Lung (tissue), 12 donors: ENCODE measurements around the gene VENTX. TPM values are rescaled to one million over a fixed set of nuclear protein-coding genes. Genes with fewer than 3 reads are reported as not detected.

ENCODE experiments used
- ATAC-seq: fragments of 200-7000 bp; cut with Tn5 transposase; one replicate; pipeline ENCODE4 v1.9.1; 2020; ENCODE audit warnings: moderate number of reproducible peaks; ENCODE audit not compliant: insufficient read depth, low FRiP score
- DNase-seq, 3 donors: peaks; one replicate each; pipeline ENCODE4 v3.0.0-alpha.2; 2013 to 2017
- H3K27ac ChIP-seq, 2 donors: one replicate each; pipeline ENCODE4 v1.5.1; 2013; ENCODE audit warnings: mild to moderate bottlenecking in 2 of 2, moderate library complexity in 2 of 2, control low read depth in 1 of 2, inconsistent platforms in 1 of 2, low read depth in 1 of 2, low read length in 1 of 2
- H3K27me3 ChIP-seq, 3 donors: one replicate each; pipeline ENCODE4 v1.5.1; 2013; ENCODE audit warnings: low read length in 2 of 3; ENCODE audit not compliant: control insufficient read depth in 3 of 3, insufficient read depth in 3 of 3
- H3K36me3 ChIP-seq, 4 donors: one replicate each; pipeline ENCODE4 v1.5.1; 2013; ENCODE audit warnings: low read length in 4 of 4, mild to moderate bottlenecking in 1 of 4, moderate library complexity in 1 of 4; ENCODE audit not compliant: control insufficient read depth in 4 of 4, insufficient read depth in 4 of 4
- H3K4me1 ChIP-seq, 5 donors: one replicate each; pipeline ENCODE4 v1.5.1; 2013; ENCODE audit warnings: low read length in 5 of 5, mild to moderate bottlenecking in 2 of 5, moderate library complexity in 1 of 5; ENCODE audit not compliant: control insufficient read depth in 5 of 5, insufficient read depth in 5 of 5
- H3K4me3 ChIP-seq: one replicate; pipeline ENCODE4 v1.5.1; 2013; ENCODE audit warnings: mild to moderate bottlenecking, control low read depth, moderate library complexity
- H3K9ac ChIP-seq, 2 donors: one replicate each; pipeline ENCODE4 v1.5.1; 2013; ENCODE audit warnings: low read length in 2 of 2, control low read depth in 1 of 2; ENCODE audit not compliant: insufficient read depth in 1 of 2
- H3K9me3 ChIP-seq, 4 donors: one replicate each; pipeline ENCODE4 v1.5.1; 2013; ENCODE audit warnings: low read length in 3 of 4, mild to moderate bottlenecking in 1 of 4, moderate library complexity in 1 of 4; ENCODE audit not compliant: control insufficient read depth in 4 of 4, insufficient read depth in 3 of 4
- CTCF ChIP-seq: IDR thresholded peaks from 2 replicates; pipeline ENCODE4 v1.5.1; 2012; ENCODE audit warnings: mild to moderate bottlenecking; ENCODE audit errors: control extremely low read depth, extremely low read depth
- WGBS, 2 donors: extraction: QIAGEN DNeasy Blood & Tissue Kit; methylation state at CpG; one replicate each; pipeline ENCODE4 v1.1.7; 2013; 5-methylcytosine and 5-hydroxymethylcytosine counted together
- polyA plus RNA-seq, 2 donors: library from polyadenylated mRNA; stranded (reverse); fragments of 200-250 nt; gene quantifications; one replicate each; pipeline ENCODE4 v1.2.1, GENCODE V29; 2013
- total RNA-seq, 2 donors: library from RNA; depleted of rRNA in 1 of 2; stranded (reverse); fragments of >200 nt in 1 of 2; gene quantifications; one replicate each; pipeline ENCODE4 v1.2.1, GENCODE V29; 2014 to 2021
- donor health status: control.
- donor health status: control.
- donor health status: Bipolar disorder and iron deficiency.
- donor health status: healthy.
- donor health status: DM: yes; HTN: yes; CAD: no.

The VENTX gene
- total and polyA plus RNA-seq, 4 donors, result 0.46 to 4.0 (median 2.4) TPM

- DNase-seq (no peak), ATAC-seq (no peak)
- H3K27me3 ChIP-seq, result no peaks in the 10 kb centered on the region
- H3K9me3 ChIP-seq, result peaks cover 0 to 2% (median 0%) of the 10 kb centered on the region in 4 donors
- WGBS, 2 donors, result 60 to 69% methylated on average over 27 of the region's 27 CpGs
- no peak overlapping the region for H3K4me3 ChIP-seq
- H3K27ac ChIP-seq, result no peak overlapping the region
- no peak overlapping the region for H3K9ac ChIP-seq
- H3K36me3 ChIP-seq, result peaks cover 0 to 4% (median 0%) of the 10 kb centered on the region in 4 donors
- H3K4me1 ChIP-seq, result no peaks in the 10 kb centered on the region
- TF ChIP-seq CTCF, result no peak
Observed at GRCh38 chr10:133210398-133211140, 27.1 kb upstream of the VENTX start.

- Histone ChIP-seq H3K36me3 (peaks cover 0 to 4% (median 0%) of the 10 kb centered on the region in 4 donors), H3K27me3 (no peaks in the 10 kb centered on the region), H3K9ac (no peak overlapping the region), H3K4me3 (no peak overlapping the region), H3K9me3 (peaks cover 0 to 2% (median 0%) of the 10 kb centered on the region in 4 donors), H3K4me1 (no peaks in the 10 kb centered on the region), H3K27ac (no peak overlapping the region)
- no peak for DNase-seq
- 83 to 85% methylated on average over 24 to 25 of the region's 25 CpGs for WGBS, 2 donors
- TF ChIP-seq CTCF, result no peak
- no peak for ATAC-seq
Observed at GRCh38 chr10:133211141-133211830, 26.4 kb upstream of the VENTX start.

GRCh38 chr10:133211959-133212852 lies 25.4 kb upstream of the VENTX start:
- peaks cover 0 to 2% (median 0%) of the 10 kb centered on the region in 4 donors for H3K9me3 ChIP-seq
- no peak overlapping the region for H3K9ac ChIP-seq
- no peaks in the 10 kb centered on the region for H3K27me3 ChIP-seq
- H3K4me1 ChIP-seq, result no peaks in the 10 kb centered on the region
- TF ChIP-seq CTCF, result no peak
- H3K36me3 ChIP-seq, result peaks cover 0 to 4% (median 0%) of the 10 kb centered on the region in 4 donors
- DNase-seq (no peak), ATAC-seq (no peak)
- no peak overlapping the region for H3K4me3 ChIP-seq
- 83 to 86% methylated on average over 34 of the region's 34 CpGs for whole genome bisulfite sequencing, 2 donors
- H3K27ac ChIP-seq, result no peak overlapping the region
